Measurements from ENCODE around the gene TANGO2. TPM values are rescaled to one million over a fixed set of nuclear protein-coding genes. Genes with fewer than 3 reads are reported as not detected.

Gene TANGO2
- total RNA-seq, 1 donor from 2014 or later, result 24.9 TPM

DNA sequence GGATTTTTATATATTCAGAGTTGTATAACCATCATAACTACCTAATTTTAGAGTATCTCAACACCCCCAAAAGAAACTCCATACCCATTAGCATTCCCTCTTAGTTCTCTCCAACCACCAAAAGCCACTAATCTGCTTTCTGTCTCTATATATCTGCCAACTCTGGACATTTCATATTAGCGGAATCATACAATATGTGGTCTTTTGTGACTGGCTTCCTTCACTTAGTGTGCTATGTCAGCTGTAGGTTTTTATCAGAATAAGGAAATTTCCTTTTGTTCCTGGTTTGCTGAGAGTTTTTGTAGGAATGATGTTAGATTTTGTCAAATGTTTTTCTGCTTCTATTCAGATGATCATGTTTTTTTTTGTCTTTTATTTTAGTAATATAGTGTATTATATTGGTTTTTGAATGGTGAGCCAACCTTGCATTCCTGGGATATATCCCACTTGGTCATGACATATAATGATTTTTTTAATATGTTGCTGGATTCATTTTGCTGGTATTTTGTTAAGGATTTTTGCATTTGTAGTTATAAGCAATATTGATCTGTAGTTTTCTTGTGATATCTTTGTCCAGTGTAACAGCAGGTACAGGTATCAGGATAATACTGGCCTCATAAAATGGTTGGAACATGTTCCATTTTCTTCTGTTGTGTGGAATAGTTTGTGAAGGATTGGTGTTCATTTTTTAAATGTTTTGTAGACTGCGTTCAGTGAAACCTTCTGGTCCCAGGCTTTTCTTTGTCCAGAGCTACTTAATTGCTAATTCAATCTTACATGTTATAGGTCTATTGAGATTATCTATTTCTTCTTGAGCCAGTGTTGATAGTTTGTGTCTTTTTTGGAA is 75.9 kb downstream of the TANGO2 start:
- no peak for TF ChIP-seq CTCF (IDR thresholded peaks at IDR 0.05)
- no peaks in the 10 kb centered on the region for H3K4me1 Mint-ChIP-seq (ENCODE audit: unreplicated experiment)
- DNase-seq (ENCODE audit: extremely low spot score, unreplicated experiment), result no peak
- H3K27ac Mint-ChIP-seq (ENCODE audit: unreplicated experiment), result no peak overlapping the region
- no peak overlapping the region for H3K4me3 Mint-ChIP-seq (ENCODE audit: unreplicated experiment)
- H3K36me3 Mint-ChIP-seq (ENCODE audit: unreplicated experiment), result peaks cover 68% of the 10 kb centered on the region
- peaks cover 14% of the 10 kb centered on the region for H3K9me3 Mint-ChIP-seq (ENCODE audit: unreplicated experiment)
- no peaks in the 10 kb centered on the region for H3K27me3 Mint-ChIP-seq (ENCODE audit: unreplicated experiment)

DNA sequence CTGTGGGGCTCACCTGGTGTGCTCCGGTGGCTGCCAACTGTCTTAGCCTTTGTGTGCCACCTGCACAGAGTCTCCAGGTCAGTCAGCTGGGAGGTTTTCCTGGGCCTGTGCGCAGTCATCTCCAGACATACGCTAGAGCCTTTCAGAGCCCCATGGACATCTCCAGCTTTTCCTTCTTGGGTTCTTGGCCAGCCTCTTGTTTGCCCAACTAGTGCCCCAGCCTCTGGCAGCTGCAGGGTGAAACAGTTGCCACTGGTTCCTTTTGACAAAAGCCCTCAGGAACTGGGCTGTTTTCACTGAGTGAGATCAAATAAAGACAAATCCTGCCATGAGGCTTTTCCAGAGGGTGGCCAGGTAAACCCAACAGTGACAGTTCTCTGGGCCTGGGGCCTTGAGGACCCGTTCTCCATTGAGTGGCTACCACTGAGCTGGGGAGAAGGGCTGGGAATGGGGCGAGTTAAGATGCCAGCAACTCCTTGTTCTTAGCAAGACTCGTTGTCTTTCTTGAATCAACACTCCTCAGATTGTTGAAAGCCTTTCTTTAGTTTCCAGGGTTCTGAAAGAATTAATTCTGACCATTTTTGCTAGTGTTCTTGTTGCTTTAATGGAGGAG is 78.3 kb downstream of the TANGO2 start:
- no peaks in the 10 kb centered on the region for H3K4me1 Mint-ChIP-seq (ENCODE audit: unreplicated experiment)
- H3K36me3 Mint-ChIP-seq (ENCODE audit: unreplicated experiment), result peaks cover 57% of the 10 kb centered on the region
- H3K9me3 Mint-ChIP-seq (ENCODE audit: unreplicated experiment), result peaks cover 14% of the 10 kb centered on the region
- no peak overlapping the region for H3K27ac Mint-ChIP-seq (ENCODE audit: unreplicated experiment)
- no peaks in the 10 kb centered on the region for H3K27me3 Mint-ChIP-seq (ENCODE audit: unreplicated experiment)
- no peak for DNase-seq (ENCODE audit: extremely low spot score, unreplicated experiment)
- H3K4me3 Mint-ChIP-seq (ENCODE audit: unreplicated experiment), result no peak overlapping the region
- TF ChIP-seq CTCF (IDR thresholded peaks at IDR 0.05), result no peak

DNA sequence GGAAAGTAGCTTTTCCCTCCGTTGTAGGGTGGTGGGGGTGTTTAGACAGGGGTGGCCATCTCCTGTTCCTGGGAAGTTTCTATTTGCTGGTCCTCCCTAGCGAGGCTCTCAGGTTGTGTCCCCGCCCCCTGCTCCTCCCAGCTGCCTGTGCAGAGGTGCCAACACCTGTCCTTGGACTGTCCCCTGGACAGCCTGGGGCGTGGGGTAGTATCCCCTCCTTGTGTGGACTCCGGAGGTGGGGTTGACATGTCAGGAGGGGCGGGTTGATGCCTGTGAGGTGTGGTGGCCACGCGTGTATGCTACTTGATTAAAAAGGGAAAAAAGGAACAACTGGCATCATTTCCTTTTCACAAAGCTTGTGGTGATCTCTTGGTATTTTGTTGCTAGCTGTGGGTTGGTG is 80.7 kb downstream of the TANGO2 start:
- no peaks in the 10 kb centered on the region for H3K4me1 Mint-ChIP-seq (ENCODE audit: unreplicated experiment)
- no peak overlapping the region for H3K27ac Mint-ChIP-seq (ENCODE audit: unreplicated experiment)
- no peaks in the 10 kb centered on the region for H3K27me3 Mint-ChIP-seq (ENCODE audit: unreplicated experiment)
- peaks cover 43% of the 10 kb centered on the region for H3K36me3 Mint-ChIP-seq (ENCODE audit: unreplicated experiment)
- H3K4me3 Mint-ChIP-seq (ENCODE audit: unreplicated experiment), result no peak overlapping the region
- peaks cover 6% of the 10 kb centered on the region for H3K9me3 Mint-ChIP-seq (ENCODE audit: unreplicated experiment)
- TF ChIP-seq CTCF (IDR thresholded peaks at IDR 0.05), result no peak
- DNase-seq (ENCODE audit: extremely low spot score, unreplicated experiment), result no peak

DNA sequence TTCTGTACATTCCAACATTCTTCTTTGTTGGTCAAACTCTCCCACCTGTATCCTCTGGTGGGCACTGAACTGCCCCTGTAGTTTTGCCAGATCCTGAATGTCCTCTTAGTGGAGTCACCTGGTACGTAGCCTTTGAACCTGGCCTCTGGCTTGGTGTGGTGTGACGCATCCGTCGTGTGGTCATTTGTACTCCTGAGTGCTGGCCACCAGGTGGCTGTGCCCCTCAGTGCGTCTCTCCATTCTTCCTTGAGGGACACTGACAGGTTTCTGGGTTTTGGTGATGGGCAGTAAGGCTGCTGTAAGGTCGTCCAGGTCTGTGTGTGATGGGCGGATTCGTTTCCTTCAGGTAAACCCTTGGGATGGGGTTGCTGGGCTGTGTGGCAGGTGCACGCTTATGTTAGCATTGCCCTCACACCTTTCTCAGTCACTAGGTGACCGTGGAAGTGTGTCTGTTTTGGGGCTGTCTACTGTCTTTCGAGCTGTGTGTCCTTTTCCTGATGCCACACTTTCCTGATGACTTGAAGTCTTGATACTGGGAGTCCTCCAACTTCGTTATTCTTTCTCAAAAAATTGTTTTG is 81.4 kb downstream of the TANGO2 start:
- no peaks in the 10 kb centered on the region for H3K27me3 Mint-ChIP-seq (ENCODE audit: unreplicated experiment)
- no peaks in the 10 kb centered on the region for H3K4me1 Mint-ChIP-seq (ENCODE audit: unreplicated experiment)
- TF ChIP-seq CTCF (IDR thresholded peaks at IDR 0.05), result no peak
- DNase-seq (ENCODE audit: extremely low spot score, unreplicated experiment), result no peak
- peaks cover 40% of the 10 kb centered on the region for H3K36me3 Mint-ChIP-seq (ENCODE audit: unreplicated experiment)
- H3K9me3 Mint-ChIP-seq (ENCODE audit: unreplicated experiment), result no peaks in the 10 kb centered on the region
- no peak overlapping the region for H3K4me3 Mint-ChIP-seq (ENCODE audit: unreplicated experiment)
- no peak overlapping the region for H3K27ac Mint-ChIP-seq (ENCODE audit: unreplicated experiment)
